ENCODE measurements around the gene TMEM167B.
A peak's percentile ranks its signal among the peaks of the same experiment; 100 is the strongest.

The TMEM167B gene

DNA sequence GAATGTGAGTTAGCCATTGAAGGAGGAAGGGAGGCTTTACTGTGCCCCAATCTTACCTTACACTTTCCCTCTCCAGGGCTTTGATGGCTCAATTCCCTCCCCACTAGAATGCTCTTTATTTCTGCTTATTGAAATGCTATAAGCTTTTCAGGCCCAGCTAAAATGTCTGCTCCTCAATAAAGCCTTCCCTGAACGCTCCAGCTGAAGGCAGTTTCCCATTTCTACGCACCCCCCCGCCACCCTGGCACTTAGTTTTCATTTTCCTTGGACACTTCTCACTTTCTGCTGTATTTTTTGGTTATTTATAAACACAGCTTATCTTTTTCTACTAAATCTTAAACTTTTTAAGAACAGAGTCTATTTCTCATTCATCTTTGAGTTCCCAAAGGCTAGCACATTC, 7.1 kb upstream of the TMEM167B start:
- DNase-seq (ENCODE audit: low read depth) = no peak

DNA sequence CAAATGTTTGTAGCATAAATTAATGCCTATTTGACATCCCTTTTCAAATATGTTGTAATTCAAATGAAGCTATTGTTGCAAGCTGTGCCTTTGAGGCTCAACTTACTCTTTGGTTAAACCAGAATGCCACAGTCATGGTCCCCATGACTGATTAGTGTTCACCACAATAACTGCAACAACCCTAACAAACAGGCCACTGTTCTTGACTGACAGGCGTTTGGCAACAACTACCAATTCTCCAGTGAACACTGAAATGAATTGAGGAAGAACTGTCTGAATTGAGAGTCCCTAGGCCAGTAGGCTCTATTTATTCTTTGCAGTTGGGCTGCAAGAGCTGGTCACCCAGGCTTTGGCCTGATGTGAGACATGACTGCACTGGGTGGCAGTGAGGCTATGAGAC, 6.6 kb upstream of the TMEM167B start:
- DNase-seq (ENCODE audit: low read depth) = no peak

DNA sequence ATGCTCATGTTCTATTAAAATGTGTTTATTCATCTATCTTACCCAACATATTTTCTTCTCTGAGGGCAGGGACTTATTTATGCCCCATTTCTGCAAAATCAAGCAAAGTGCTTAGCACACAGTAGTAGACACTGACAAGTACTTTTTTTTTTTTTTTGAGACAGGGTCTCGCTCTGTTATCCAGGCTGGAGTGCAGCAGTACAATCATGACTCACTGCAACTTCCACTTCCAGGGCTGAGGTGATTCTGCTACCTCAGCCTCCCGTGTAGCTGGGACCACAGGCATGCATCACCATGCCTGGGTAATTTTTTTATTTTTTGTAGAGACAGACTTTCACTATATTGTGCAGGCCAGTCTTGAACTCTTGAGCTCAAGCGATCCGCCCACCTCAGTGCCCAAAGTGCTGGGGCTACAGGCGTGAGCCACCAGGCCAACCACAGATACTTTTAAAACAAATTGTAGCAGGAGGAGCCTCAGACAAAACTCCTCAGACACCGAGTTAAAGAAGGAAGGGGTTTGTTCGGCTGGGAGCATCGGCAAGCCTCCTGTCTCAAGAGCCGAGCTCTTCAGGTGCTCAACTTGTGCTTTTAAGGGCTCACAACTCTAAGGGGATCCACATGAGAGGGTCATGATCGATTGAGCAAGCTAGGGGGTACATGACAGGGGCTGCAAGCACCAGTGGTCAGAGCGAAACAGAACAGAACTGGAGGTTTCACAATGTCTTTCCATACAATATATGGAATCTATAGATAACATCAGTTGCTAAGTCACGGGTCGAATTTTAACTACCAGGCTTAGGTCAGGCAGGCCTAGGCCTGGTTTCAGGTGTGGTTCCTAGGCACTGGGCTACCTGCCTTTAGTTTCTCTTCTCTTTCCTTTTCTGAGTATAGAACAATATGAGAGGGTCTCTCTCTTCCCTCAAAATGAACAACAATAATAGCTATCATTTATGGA, 5.7 kb upstream of the TMEM167B start:
- no peak for DNase-seq (ENCODE audit: low read depth)

DNA sequence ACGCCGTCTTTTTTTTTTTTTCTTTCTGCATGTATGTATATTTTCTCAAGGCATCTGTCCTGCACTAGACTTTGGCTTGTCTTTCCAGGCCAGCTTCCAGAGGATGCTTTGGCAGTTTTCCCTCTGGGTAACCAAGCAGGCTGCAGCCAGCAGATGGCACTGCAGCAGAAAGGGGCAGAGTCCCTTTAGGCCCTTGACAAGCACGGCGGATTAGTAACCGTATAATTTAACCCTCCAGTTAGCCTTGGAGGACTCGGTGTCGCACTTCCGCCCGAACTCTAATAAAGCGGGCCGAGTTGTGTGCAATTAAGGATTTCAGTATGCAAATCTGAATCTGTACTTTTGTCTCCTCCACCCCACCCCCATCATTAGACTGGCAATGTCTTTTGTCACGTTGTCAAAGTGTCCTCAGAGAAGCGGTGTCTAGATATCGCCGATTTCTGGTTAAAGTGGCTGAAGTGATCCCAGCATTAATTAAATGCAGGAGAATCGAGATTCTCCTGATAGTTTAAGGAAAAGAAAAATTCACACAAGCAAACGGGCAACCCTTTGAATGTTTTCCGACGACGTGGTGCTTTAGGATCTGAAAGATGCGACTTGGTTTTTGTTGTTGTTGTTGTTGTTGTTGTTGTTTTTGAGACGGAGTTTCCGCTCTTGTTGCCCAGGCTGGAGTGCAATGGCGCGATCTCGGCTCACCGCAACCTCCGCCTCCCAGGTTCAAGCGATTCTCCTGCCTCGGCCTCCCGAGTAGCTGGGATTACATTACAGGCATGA, 1.1 kb upstream of the TMEM167B start:
- no peak for DNase-seq (ENCODE audit: low read depth)

DNA sequence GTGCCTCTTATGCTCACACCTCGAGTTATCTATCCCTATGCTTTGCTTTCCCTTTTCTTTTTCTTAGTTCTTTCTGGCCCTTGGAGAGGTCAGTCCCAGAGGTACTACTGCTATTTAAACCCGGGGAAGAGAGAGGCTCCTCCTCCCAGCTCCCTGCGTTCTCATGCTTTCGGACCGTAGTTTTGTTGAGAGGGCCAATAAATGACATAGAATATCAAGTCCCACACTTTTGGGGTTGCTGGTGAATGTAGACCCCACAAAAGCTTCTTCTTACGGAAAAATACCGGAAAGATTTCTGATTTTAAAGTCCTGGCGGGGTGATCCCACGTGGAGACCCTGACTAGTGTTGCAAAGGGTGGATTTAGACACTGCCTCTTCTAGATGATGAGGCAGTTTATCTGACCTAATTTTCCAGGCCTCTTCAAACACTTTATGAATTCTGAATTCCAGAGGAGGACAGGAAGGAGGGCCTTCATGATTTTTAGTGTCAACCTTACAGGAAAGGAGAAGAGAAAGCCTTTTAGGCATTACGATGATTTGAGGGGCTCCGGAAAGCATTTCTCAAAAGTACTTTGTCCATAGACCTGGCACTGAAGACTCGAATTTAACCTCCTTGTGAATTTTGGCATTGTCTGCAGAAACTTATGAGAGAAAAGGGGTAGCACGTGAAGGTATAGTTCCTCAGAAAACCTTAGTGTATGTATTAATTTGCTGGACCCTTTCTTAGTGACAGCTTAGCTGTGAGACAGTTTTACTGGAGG, 694 bp downstream of the TMEM167B start:
- no peak for DNase-seq (ENCODE audit: low read depth)

DNA sequence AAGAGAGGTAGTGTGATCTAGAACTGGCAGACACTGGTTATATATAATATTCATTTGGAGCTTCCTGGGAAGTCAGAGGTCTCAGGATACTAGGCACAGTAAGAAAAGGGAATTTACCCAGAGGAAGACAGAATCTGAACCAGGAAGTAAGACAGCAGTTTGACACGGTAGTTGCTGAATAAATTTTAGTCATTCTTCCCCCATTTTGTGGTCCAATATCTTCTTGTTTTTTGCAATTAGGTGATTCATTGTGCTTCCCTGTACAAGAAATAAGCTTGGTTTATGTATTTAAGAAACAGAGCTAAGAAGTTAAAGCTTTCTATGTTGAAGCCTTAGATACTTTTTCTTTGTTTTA, 1.3 kb downstream of the TMEM167B start:
- DNase-seq (ENCODE audit: low read depth) = no peak

DNA sequence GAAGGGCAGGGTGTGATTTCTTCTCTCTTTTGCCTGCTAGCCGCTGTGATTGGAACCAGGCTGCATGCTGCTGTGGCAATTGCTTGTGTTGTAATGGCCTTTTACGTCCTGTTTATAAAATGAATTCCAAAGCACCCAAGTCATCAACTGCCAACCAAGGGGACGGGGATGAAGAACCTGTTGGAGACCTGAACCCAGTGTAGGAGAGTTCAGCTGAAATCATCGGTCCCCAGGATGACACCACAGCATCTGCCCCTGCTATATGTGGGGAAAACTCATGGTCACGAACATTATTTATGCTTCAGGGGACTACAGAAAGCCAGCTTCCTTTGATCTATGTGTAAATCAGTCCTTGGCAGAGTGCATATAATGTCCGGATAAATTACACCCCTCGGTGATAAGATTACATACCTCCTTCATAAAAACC, 3.8 kb downstream of the TMEM167B start:
- DNase-seq (ENCODE audit: low read depth) = no peak

DNA sequence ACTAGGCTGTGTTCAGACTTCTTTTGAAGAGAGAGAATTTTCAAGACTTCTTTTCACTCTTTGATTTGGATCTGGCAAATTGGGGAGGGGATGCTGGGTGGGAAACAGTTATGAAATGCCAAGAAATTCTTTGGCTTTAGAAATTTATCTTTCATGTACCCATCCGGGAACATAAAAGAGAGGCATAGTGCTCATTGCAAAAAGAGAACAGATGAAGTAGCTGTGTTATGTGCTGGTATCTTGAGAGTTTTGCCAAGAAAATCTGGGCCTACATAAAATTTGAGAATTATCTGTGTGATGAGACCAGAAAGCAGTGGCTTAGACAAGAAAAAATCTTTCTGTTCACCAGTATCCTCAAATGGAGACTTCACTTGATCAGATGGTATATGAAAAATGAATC, 4.3 kb downstream of the TMEM167B start:
- no peak for DNase-seq (ENCODE audit: low read depth)

DNA sequence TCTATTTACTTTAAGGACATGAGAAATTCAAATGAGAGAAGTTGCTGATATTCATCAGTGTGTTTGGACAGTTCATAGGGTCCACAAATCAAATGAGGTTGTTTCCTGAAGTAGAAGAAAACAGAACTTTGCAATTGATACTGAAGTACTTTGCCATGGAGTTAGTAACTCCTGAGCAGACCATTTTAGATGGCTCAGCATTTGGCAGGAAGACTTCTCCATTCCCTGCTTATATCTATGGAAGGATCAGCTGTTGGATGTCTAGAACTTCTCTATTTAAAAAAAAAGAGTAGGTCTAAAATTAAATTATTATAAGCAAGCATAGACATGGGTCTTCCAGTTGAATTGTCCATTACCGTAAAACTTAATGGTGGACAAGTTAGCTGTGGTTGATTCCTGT, 5.1 kb downstream of the TMEM167B start:
- DNase-seq (ENCODE audit: low read depth) = no peak

DNA sequence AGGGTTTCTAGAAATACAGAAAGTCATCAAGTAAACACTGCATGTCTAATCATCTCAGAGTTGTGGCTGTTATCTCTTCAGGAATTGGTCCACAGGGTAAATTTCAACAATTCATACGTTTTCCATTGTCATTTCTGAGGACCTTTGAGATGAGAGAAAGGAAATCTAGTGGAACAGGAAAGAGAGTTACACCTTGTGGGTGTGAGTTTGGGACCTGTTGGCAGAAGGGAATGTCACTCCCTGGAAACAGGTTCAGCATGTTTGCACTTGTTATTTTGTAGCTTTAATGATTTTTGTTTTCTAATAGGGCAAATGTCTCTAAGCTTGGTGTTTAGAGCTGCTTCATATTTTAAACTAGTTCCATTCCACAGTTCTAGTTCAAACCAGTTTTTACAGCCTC, 5.6 kb downstream of the TMEM167B start:
- no peak for DNase-seq (ENCODE audit: low read depth)

DNA sequence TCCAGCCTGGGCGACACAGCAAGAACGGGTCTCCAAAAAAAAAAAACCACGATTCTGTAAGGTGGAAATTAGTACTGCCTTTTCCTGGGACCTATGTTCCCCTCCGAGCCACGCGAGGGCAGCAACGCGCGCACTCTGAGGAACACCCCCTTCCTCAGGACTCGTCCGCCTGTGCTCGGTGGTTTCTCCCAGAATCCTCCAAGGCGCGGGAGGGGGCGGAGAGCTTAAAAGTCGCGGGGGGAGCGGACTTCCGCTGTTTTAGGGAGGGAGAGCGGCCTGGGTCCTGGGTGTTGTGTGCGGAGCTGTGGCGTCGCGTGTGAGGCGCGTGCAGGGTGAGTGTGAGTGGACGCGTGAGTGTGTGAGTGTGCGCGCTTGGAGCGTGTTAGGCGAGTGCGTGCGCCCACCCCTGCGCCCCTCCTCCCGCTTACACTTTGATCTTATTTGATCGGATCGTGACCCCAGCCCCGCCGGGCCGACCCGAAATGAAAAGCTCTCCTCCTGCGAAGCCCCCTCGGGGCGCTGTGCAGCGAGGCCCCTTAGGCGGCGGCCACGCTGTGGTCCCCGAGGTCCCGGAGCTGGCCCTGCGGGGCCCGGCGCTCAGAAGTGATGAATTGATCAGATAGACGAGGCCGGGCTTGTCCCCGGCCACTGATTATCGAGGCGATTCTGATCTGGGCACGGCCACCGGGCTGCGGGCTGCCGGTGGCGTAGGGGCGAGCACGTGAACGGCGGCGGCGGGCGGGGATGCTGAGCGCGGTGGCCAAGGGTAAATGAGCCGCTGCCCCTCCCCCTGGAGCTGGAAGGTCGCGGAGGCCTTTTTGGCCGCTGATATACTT, 9.6 kb downstream of the TMEM167B start:
- peak; percentile 95 for DNase-seq (ENCODE audit: low read depth)

DNA sequence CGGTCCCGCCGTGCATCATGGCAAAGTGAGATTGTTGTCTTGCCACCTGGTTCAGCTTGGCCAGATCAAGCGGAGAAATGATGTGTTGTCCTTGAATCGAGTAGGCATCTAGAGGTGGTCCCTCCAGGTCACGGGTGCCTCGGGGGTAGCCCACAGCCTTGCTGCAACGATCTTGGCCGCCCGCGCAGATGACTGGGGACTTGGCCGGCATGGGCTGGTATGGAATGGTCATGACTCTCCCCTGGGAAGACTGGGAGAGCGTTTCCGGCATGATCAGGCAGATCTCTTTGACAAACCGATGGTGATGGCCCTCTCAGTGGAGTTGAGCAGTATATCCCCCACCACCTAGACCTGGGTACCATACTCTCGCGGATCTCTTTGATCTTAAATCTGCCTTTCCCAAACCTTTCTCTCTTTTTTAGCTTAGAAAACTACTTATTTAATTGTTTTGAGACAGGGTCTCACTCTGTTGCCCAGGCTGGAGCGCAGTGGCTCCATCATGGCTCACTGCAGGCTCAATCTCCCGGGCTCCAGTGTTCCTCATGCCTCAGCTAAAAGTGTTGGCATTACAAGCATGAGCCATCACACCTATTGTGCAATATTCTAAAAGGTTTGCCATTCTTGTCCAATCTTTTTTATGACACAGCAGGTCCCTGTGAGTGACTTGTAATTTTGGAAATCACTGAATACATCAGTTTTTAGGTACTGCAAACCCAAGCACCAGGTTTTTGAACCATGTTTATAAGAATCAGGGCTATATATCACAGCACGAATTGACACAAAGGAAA, 14.0 kb downstream of the TMEM167B start:
- DNase-seq (ENCODE audit: low read depth) = no peak

DNA sequence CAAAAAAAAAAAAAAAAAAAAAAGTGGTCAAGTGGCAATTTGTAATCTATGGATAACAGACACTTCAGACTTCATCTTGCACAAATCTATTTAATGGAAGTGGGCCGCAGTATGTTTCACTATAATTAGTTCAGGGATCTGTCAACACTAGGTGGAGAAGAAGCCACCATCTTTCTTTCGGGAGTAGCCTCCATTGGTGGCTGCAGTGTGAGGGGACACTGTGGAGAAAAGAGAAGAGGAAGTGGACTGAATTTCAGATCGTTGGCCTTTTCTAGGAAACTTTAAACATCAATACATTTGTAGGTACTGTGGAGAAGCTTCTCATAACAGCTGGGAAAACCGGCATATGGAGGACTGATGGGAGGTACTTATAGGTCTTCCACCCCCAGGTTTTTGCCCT, 15.3 kb downstream of the TMEM167B start:
- DNase-seq (ENCODE audit: low read depth) = no peak

DNA sequence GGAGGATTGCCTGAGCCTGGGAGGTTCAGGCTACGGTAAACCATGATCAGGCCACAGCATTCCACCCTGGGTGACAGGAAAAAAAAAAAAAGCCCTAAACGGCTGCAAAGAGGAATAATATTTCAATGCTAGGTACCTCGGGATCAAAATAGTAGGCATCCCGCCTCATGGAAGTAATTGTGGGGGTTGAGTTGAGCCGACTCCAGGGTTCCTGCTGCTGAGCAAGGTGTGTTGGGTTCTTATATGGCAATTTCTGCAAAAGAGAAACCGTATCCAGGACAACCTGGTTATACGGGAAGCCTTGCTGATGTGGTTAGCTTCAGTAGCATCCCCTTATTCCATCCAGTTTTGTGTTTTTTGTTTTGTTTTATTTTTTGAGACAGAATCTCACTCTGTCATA, 17.2 kb downstream of the TMEM167B start:
- DNase-seq (ENCODE audit: low read depth) = no peak

DNA sequence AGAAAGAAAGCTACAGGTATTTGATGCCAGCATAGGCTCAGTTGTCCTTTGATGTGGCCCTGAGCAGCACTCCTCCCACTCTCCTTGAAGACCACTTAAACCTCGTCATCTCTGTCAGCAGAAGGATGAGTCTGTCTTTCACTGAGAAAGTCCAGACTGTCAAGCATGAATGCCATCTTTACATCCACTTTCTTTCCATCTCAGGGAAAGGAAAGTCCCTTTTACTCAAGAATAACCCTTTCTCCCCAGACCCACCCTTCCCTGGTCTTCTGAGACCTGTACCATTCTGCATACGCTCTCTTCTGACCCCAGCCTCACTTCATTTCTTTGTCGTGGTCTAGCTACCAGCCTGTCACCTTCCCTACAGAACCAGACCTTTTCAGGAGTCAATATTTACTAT, 19.3 kb downstream of the TMEM167B start:
- no peak for DNase-seq (ENCODE audit: low read depth)

DNA sequence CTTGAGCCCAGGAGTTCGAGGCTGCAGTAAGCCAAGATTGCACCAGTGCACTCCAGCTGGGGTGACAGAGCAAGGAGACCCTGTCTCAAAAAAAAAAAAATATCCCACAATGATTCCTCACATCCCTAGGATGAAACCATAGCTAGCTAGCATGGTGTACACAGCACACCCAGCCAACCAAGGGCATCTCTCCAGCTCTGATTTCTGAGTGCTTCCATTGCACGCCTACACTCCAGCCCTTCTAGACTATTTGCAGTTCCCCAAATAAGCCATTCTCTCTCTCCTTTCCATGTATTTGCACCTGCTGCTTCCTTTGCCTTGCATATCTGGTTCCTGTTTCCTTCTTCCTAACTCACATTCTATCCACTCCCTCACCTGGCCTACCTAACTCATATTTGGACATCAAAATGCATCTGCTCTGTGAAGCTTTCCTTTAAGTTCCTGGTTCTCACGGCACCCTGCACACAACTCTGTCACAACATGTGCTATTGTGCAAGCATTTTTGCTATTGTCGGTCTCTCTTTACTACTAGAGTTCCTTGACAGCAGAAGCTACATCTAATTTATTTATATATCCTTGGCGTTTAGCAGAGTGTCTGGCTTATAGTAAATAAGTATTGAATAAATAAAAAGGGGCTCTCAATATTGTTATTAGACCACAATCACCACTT, 21.0 kb downstream of the TMEM167B start:
- no peak for DNase-seq (ENCODE audit: low read depth)

DNA sequence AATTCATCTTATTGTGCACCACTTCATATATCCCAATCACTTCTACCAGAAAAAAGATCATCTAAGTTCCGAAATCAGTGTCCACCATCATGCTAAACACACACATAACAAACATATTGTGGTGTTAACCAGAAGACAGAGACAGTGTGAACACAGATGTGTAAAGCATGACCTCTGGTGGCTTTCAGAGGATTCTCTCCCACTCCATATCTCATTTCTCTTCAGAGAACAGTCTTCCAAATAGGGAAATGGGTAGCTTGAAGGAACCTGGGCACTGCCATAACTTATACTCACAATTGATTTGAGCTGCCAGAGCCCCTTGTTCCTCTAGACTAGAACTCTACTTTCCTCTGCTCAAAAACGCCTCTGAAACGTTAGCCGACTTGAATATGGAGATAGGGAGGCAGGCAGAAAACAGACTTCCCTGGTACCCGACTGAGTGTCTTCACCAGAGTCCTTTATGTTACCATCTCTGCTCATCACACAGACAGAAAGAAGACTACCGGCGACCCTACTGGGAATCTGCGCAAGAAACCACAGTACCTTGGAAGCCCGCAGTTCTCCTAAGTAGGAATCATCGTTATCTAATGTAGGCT, 21.6 kb downstream of the TMEM167B start:
- DNase-seq (ENCODE audit: low read depth) = no peak

DNA sequence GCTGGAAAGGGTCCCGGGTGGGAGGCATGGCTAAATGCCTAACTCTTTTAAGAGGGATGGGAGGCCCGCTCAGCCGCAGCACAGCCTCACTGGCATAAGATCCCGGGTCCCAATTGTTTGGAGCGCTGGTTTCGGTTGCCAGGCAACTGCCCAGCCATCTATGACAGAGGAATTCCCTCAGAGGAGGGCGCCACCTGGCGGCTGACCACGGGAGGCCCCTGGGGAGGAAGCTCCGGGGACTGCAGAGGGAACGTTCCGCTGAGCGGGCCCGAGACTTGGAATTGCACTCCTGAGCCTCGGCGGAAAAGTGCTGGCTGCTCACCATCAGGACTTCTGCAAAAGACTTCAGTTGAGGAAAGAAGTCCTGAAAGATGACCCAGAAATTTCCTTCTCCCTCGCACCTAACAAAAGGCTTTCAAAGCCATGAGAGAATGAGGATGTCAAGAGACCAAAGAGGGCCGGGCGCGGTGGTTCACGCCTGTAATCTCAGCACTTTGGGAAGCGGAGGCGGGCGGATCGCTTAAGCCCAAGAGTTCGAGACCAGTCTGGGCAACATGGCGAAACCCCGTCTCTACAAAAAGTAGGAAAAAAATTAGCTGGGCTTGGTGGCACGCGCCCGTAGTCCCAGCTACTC, 22.2 kb downstream of the TMEM167B start:
- peak; percentile 82 for DNase-seq (ENCODE audit: low read depth)

All from T follicular helper cell (primary cell).